Prostate gland (tissue), 2 donors: ENCODE results near the gene CRTC1. TPM values are rescaled to one million over a fixed set of nuclear protein-coding genes. Genes with fewer than 3 reads are reported as not detected.

ENCODE experiments used
- DNase-seq: peaks from one replicate; pipeline ENCODE4 v3.0.0-alpha.2; 2019; ENCODE audit warnings: low spot score
- H3K27ac ChIP-seq, 2 donors: fragments of 200-600 bp; sonication (generic); 2 replicates each; pipeline ENCODE4 v1.5.1; 2017 to 2019
- H3K27me3 ChIP-seq: fragments of 200-600 bp; sonication (generic); replicated peaks from 2 replicates; pipeline ENCODE4 v1.5.1; 2019; ENCODE audit not compliant: insufficient read depth
- H3K36me3 ChIP-seq, 2 donors: fragments of 200-600 bp; sonication (generic); 1 replicate in 1 of 2; 2 replicates in 1 of 2; pipeline versions ENCODE4 v1.5.1 to v1.8.1; 2017 to 2019
- H3K4me1 ChIP-seq: fragments of 200-600 bp; sonication (generic); replicated peaks from 2 replicates; pipeline ENCODE4 v1.5.1; 2019
- H3K4me3 ChIP-seq, 2 donors: fragments of 200-600 bp; sonication (generic); 2 replicates each; pipeline ENCODE4 v1.5.1; 2017 to 2019
- H3K9me3 ChIP-seq: fragments of 200-600 bp; sonication (generic); 2 replicates; pipeline ENCODE4 v1.5.1; 2017
- POLR2A ChIP-seq: fragments of 450-650 bp; IDR thresholded peaks from one replicate; pipeline ENCODE4 v1.6.1; 2016; ENCODE audit warnings: antibody characterized with exemption, mild to moderate bottlenecking
- POLR2AphosphoS5 ChIP-seq: sonication (generic); formaldehyde crosslinking; IDR thresholded peaks from one replicate; pipeline ENCODE4 v1.6.1; 2017; ENCODE audit warnings: antibody characterized with exemption
- WGBS: methylation state at CpG from one replicate; pipeline ENCODE4 v1.1.5; 2018; 5-methylcytosine and 5-hydroxymethylcytosine counted together
- intact Hi-C: fragments of 100-400 bp; cut with DNase I; formaldehyde crosslinking; loops from one replicate; pipeline ENCODE4 v1.14.2; 2022
- total RNA-seq, 2 donors: library from RNA; depleted of rRNA; stranded (reverse); fragments of >200 nt; gene quantifications; one replicate each; pipeline ENCODE4 v1.1.0, GENCODE V29; 2016
- TF ChIP-seq, protein P1 (sequence below), 4 experiments: fragments of 200-600 bp in 2 of 4; fragments of 450-650 bp in 2 of 4; sonication (generic) in 2 of 4; IDR thresholded peaks; 1 replicate in 3 of 4; 2 replicates in 1 of 4; pipeline ENCODE4 v1.5.1; 2016 to 2019; ENCODE audit warnings: antibody characterized with exemption in 4 of 4, mild to moderate bottlenecking in 2 of 4, moderate library complexity in 2 of 4

CRTC1 gene
- total RNA-seq, 2 donors from 2014 or later = 6.7 to 24.4 TPM

DNA sequence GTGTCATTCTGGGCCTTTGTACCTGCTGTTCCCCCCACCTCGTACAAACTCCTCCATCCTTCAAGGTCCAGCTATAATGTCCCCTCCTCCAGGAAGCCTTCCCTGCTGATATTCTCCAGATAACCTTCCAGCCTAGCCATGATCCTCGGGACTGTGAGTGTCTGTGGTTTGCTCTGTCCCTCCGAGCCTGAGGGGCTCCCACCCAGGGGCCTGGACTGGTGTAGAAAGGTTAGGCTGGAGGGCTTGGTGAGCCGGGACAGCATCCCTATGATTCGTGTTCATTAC, 110.5 kb downstream of the CRTC1 start:
- TF ChIP-seq POLR2AphosphoS5 (no peak), POLR2A (no peak)
- TF ChIP-seq, protein P1, sequence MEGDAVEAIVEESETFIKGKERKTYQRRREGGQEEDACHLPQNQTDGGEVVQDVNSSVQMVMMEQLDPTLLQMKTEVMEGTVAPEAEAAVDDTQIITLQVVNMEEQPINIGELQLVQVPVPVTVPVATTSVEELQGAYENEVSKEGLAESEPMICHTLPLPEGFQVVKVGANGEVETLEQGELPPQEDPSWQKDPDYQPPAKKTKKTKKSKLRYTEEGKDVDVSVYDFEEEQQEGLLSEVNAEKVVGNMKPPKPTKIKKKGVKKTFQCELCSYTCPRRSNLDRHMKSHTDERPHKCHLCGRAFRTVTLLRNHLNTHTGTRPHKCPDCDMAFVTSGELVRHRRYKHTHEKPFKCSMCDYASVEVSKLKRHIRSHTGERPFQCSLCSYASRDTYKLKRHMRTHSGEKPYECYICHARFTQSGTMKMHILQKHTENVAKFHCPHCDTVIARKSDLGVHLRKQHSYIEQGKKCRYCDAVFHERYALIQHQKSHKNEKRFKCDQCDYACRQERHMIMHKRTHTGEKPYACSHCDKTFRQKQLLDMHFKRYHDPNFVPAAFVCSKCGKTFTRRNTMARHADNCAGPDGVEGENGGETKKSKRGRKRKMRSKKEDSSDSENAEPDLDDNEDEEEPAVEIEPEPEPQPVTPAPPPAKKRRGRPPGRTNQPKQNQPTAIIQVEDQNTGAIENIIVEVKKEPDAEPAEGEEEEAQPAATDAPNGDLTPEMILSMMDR (IDR thresholded peaks at IDR 0.05) = no peak
- 80% methylated on average over 5 of the region's 5 CpGs for WGBS
- Histone ChIP-seq H3K27me3 (peaks cover 19% of the 10 kb centered on the region), H3K4me3 (no peak overlapping the region), H3K36me3 (no peaks in the 10 kb centered on the region), H3K4me1 (no peaks in the 10 kb centered on the region), H3K9me3 (no peaks in the 10 kb centered on the region), H3K27ac (no peak overlapping the region)
- DNase-seq = no peak
- intact Hi-C loops = no loop called here

DNA sequence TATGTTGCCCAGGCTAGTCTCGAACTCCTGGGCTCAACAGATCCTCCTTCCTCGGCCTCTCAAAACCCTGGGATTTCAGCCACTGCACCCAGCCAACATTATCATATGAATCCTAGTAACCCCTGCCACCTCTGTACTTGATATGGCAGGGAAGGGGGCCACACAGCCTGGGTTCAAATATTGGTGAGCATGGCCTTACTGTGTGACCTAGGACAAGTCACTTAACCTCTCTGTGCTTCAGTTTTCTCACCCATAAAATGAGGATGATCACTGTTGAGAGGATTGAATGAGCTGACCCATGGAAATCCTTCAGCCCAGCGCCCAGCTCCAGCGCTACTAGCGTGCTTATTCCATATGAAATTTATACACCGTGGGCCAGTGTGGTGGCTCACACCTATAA, 111.2 kb downstream of the CRTC1 start:
- Histone ChIP-seq H3K4me1 (no peaks in the 10 kb centered on the region), H3K27me3 (peaks cover 17% of the 10 kb centered on the region), H3K36me3 (no peaks in the 10 kb centered on the region), H3K9me3 (no peaks in the 10 kb centered on the region), H3K4me3 (no peak overlapping the region), H3K27ac (no peak overlapping the region)
- WGBS = 96% methylated on average over 6 of the region's 6 CpGs
- TF ChIP-seq POLR2AphosphoS5 = no peak
- TF ChIP-seq, protein P1 (IDR thresholded peaks at IDR 0.05) = no peak
- TF ChIP-seq POLR2A = no peak
- intact Hi-C loops = no loop called here
- no peak for DNase-seq

DNA sequence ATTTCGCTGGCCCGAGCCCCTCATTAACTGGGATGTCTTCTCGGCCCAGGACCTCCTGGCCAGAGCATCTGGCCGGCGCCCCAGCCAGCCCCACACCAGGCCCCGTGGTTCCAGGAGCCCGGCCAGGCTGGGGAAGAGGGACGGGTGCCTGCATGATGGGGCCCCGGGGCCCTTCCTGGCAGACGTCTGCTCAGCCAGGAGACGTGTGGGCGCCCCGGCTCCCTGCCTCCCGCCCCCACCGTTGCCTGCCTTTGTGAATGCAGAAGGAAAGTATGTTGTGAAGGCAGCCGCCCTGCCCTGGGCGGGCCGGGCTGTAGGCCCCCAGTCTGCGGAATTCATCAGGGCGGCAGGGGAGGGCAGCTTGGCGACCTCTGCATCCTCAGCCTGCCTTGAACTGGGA, 112.1 kb downstream of the CRTC1 start:
- H3K4me3 ChIP-seq = no peak overlapping the region
- intact Hi-C loops = no loop called here
- no peak for TF ChIP-seq POLR2AphosphoS5
- TF ChIP-seq POLR2A = no peak
- TF ChIP-seq, protein P1 (IDR thresholded peaks at IDR 0.05) = no peak
- H3K27ac ChIP-seq = no peak overlapping the region
- WGBS = 18% methylated on average over 21 of the region's 21 CpGs
- no peaks in the 10 kb centered on the region for H3K36me3 ChIP-seq
- no peaks in the 10 kb centered on the region for H3K4me1 ChIP-seq
- H3K9me3 ChIP-seq = no peaks in the 10 kb centered on the region
- H3K27me3 ChIP-seq = peaks cover 9% of the 10 kb centered on the region
- no peak for DNase-seq

DNA sequence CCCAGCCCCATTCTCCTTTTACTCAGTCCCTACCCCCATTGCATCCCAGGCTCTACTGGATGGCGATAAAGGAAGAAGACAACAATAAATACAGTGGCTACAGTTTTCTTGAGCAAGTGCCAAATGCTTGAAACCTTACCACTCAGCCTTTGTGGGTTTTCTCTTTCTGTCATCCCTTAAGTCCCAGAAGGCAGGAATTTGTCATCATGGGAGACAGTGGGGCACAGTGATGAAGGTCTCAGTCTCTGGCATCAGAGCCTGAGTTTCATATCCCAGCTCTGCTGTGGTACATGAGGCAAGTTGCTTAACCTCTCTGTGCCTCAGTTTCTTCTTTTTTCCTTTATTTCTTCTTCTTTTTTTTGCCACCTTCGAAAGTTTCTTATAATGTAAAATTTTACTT, 112.8 kb downstream of the CRTC1 start:
- TF ChIP-seq, protein P1 (IDR thresholded peaks at IDR 0.05) = no peak
- TF ChIP-seq POLR2AphosphoS5 (no peak), POLR2A (no peak)
- H3K27ac ChIP-seq = no peak overlapping the region
- H3K27me3 ChIP-seq = peaks cover 5% of the 10 kb centered on the region
- H3K4me3 ChIP-seq = no peak overlapping the region
- H3K9me3 ChIP-seq = no peaks in the 10 kb centered on the region
- no peaks in the 10 kb centered on the region for H3K36me3 ChIP-seq
- 66% methylated on average over 2 of the region's 2 CpGs for WGBS
- no peak for DNase-seq
- intact Hi-C loops = no loop called here
- H3K4me1 ChIP-seq = no peaks in the 10 kb centered on the region

DNA sequence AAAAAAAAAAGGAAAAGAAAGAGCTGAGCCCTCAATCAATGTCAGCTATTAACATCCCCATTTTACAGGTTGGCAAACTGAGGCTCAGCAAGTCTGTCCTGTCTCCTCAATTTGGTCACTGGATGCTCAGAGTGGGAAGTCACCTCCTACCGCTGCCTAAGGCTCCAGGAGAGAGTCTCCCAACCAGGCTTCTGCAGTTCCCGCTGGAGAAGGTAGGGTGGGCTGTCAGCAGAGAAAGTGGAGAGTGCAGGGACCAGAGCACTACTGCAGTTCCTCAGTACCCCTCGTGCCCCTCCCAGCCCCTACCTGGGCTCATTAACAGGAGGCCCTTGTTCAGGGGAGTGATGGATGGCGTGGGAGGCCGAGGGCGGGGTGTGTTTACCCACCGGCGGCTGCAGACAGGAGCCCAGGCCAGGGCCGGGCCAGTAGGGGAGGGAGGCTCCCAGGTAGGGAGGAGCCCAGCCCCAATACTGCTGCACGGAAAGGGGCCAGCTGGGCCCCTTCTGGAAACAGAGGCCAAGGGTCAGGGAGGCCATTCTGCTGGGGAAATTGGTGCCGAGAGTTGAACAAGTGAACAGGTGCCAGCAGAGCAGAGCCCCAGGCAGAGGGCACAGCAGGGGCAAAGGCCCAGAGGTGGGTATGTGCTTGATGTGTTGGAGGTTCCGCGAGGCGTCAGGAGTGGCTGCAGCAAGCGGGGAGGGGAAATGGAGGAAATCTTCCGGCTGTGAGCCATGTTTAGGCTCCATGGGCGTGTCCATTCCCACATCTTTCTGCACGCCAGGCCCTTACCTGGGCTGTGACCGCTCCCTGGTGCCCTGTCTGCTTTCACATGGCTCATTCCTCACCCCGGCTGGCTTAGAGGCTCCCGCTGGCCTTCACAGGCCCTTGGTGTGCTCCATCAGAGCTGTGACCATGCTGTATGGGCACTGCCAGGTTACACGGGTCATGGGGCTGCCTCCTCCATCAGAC, 115.2 kb downstream of the CRTC1 start:
- no peaks in the 10 kb centered on the region for H3K4me1 ChIP-seq
- WGBS = 44% methylated on average over 22 of the region's 22 CpGs
- H3K4me3 ChIP-seq = no peak overlapping the region
- TF ChIP-seq, protein P1 (IDR thresholded peaks at IDR 0.05) = no peak
- TF ChIP-seq POLR2AphosphoS5 (no peak), POLR2A (no peak)
- DNase-seq = no peak
- no peak overlapping the region for H3K27ac ChIP-seq
- no peaks in the 10 kb centered on the region for H3K9me3 ChIP-seq
- no peaks in the 10 kb centered on the region for H3K36me3 ChIP-seq
- intact Hi-C loops = no loop called here
- H3K27me3 ChIP-seq = peaks cover 5% of the 10 kb centered on the region
